GF-D8 (cell line): ENCODE results near the gene DDX10.
"Not testable (repeated sequence)": the region's sequence is repeated elsewhere in the genome, so short reads cannot be mapped to it uniquely, and the experiment has no call there.

Experiments used
- DNase-seq: peaks from one replicate; lab custom pipeline; 2025; lab: John Stamatoyannopoulos, UW

The DDX10 gene

DNA sequence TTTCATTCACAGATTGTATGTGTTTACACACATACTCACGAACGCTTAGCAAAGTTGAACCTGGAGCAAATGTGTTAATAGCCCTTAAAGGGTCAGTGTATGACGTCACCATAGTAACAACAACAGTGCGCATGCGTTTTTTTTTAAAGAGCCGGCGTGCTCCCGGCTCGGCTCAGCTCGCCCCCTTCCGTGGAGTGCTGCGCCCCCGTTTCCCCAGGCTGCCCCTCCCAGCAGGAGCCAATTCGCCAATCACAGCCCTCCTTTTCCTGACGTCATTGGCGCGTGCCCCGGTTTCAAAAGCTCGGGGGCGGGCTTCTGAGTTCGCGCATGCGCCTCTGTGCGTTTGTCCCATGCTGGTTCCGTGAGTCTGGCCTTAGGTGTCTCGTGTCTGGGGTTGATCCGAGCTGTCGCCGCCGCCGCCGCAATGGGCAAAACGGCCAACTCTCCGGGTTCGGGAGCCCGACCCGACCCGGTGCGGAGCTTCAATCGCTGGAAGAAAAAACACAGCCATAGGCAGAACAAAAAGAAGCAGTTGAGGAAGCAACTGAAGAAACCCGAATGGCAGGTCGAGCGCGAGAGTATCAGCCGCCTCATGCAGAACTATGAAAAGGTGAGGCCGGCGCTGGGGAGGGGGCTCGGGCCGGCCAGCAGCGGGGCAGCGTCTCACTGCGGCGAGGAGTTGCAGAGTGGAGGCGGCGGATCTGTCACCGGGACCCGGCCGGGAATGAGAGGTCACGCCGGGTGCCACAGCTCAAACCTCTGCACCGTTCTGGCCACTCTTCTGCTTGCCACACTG is at the start of gene DDX10:
DDX10 (plus strand) TSS at position 340 of the 796 bp plus-strand sequence; CDS start at position 425, 85 bp downstream.
- peak; percentile 100 for DNase-seq

DNA sequence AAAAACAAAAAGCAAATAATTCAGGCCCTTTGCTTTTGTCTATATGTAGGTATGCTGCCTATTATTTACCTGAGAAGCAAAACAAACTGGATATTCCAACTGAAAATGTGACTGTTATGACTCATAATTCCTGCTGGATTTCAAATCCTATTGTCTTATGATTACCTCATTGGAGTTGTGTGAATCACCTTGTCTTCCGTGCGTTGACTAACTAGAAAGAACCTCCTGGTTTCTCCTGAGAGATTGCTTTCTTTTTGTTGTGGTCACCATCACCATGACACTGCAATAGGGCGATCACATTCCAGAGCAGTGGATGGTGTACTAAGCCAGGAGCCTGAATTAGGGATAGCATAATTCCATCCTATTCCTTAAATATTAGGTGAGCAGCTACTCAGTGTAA is 48.3 kb upstream of the DDX10 start:
- DNase-seq, result no peak

DNA sequence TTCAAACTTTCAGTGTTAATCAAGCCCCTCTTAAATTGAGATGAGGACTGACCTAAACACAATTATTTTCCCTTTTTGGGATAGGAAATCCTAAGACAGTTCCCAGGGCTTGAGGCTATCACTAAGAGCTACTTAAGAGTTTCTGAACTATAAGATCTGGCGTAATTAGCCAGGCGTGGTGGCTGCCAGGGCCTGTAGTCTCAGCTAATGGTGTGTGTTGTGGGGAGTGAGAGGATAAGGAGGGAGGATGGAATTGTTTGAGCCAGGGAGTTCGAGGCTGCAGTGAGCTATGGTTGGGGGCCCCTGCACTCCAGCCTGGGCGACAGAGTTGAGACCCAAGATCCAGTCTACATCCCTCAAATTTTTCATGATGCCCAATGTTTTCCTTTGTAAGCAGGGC is 47.8 kb upstream of the DDX10 start:
- DNase-seq, result no peak

DNA sequence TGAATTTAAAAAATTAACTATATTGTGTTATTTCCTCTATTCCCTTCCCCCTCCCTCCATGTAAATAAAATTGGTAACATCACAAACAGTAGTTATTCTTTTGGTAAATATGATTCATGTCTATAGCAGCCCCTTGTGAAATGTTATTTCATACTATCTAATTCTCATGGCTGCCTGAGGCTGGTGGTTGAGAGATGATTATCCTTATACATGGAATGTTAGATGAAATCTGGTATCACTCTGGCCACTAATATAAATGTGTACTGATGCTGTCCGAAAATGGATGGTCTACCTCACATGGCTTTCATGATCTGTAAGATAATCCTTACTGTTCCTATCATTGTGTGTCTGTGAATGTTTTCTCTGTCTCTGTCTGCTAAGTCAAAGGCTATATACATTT is 46.3 kb upstream of the DDX10 start:
- DNase-seq, result no peak

DNA sequence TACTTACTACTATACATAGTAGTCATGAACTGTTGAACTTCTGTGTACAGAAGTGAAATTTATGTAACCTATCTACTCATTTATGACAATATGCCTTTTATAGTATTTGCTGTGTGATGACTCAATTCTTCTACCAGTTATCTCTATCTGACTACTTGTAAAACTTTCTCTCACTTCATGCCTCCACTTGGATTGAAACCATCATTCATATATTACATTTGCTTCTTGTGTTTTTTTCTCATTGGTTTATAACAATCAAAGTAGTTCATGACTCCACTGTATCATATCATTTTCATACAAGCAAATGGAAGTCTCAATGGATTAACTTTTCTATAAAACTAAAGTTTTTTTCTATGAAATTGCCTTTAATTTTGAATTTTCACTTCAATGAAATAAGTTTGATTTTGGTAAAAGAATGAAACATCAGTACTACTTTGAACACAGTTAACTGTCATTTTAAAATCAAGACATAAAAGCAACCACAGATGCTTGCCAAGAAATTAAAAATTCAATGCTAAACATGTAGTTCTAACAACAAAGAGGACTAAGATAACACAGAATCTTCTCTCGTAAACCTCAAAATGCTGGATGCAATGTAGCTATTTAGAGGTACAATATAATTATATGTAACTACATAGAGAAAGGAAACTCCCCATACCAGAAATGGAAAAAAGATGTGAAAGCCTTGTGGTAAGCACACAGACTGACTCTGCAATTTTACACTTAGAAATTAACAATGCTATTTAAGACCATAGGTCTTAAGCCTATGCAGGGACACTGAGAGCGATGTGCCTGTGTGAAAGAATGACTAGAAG is 43.7 kb upstream of the DDX10 start:
- DNase-seq, result no peak

DNA sequence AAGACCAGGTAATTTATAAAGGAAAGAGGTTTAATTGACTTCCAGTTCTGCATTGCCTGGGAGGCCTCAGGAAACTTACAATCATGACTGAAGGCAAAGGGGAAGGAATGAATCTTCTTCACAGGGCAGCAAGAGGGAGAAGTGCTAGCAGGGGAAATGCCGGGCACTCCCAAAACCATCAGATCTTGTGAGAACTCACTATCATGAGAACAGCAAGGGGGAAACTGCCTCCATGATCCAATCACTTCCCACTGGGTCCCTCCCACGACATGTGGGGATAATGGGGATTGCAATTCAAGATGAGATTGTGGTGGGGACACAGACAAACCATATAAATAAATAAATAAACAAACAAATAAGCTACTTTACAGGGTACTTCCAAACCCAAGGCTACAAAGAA is 42.5 kb upstream of the DDX10 start:
- DNase-seq, result no peak

DNA sequence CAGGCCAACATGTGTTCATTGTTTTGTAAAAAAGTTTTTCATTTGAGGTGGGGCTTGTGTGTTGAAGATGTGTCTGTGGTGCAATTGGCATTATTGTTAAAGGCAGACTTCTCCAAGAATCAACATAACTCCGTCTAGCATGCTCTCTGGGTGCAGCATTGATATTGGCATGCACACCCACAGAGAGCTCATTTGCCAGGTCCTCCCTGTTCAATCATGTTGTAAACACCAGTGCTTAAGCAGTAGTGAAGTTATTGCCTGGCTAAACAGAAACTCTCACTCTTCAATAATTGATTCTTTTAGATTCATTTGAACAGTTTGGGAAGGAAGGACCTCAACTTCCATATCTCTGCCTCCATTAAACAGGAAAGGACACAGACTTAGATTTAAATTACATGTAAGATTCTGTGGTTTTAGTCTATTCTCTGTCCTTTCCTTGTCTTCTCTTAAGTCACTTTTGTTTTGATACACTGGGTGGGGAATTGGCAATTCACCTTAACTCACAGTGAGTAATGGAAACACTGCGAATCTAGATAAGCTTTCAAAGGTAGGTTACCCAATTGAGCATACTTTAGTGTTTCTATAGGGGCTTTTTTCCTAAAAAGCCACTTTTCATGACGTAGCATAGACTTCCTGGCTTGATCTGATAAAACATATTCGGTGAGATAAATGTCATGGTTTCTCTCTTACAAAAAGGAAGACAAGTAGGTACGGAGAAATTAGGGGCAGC is 40.5 kb upstream of the DDX10 start:
- DNase-seq, result no peak

DNA sequence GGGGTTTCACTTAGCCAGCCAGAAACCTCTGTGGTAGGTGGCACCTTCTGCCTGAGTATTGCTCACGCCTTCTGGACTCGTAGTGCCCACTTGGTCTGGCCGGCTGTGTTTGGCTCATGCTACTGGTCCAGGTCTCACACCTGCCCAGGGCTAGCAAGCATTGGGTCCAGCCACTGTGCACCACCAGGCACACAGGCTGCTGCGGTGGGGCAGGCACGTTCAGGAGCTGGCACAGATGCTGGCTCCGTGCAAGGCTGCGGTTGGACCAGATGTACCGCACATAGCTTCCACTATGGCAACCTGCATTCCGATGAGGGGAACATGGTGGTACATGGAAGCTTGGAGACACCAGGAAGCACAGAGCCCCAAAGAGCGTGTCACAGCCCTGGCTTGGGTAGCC is 36.5 kb upstream of the DDX10 start:
- no peak for DNase-seq

DNA sequence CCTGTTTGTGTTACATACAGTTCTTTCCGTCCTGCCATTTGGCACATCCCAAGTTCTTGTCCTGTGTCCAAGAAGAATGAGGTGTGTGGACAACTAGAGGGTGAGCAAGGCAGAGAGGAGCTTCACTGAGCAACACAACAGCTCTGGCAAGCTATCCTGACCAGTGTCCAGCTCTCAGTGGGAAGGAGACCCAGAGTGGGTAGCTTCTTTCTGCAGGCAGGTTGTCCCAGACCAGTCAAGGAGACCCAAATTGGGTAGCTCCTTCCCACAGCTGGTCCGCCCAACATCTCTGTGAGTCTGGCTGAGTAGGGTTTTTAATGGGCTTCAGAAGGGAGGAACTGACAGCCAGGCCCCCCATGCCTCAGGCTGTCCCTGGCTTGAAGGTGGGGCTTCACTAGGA is 36.1 kb upstream of the DDX10 start:
- no peak for DNase-seq

DNA sequence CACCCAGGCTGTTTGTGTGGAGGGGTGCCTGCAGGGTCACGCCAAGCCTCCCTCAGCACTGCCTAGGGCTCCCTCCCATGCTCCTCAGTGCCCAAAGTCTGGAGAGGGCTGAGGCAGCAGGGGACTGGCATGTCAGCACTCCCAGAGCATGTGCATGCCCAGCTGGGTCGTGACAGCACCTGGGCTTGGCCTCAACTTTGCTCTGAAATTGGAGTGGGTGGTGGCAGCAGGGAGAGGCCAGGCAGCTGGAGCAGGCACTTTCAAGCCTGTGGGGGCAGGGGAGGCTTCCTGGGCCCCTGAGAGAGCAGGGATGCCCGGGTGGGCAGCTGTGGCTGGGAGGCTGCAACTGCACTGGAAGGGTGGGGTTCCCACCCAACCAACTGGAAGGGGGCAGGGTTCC is 35.6 kb upstream of the DDX10 start:
- DNase-seq, result no peak

DNA sequence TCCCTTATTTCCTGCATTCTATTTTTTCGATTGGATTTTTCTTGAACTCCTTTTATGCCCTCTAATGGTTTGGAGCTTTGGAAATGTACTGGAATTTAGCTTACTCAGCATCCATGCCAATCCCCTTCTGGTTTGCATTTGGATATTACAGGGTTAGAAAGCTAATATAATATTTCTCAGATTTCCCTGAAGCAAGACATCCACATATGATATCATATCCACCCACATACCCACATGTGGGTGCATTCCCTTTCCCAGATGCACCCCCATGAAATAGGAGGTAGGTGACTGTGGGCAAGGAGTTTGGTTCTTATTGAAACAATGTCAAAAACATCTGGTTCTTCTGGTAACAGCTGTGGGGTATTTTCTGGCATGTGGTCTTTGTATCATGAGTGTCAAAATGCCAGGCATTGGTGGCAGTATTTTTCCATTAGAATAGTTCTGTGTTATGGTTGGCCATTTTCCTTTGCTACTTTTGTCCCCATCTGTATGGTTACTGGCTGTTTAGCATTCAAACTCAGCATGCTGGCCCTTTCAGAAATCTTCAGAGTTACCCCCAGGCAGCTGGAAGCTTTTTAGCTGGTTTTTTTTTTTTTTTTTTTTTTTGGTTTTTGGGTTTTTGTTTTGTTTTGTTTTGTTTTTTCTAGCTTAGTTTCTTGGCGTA is 32.7 kb upstream of the DDX10 start:
- no peak for DNase-seq

DNA sequence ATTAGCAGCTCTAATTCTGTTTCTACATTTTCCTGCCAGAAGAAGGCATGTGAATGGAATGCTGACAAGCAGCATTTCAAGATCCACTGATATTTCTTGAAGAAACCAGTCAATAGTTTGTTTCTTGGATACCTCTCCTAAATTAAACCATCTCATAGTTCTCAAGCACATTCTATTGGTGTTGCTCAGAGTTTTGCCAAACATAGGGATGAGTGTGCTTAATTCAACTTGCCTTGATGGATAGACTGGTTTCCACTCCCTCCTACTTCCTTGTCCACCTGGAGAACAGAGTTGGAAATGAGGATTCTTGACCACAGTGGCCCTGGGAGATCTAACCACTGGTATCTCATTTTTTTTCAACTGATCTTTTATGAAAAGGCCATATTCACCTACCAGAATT is 29.8 kb upstream of the DDX10 start:
- DNase-seq, result no peak

DNA sequence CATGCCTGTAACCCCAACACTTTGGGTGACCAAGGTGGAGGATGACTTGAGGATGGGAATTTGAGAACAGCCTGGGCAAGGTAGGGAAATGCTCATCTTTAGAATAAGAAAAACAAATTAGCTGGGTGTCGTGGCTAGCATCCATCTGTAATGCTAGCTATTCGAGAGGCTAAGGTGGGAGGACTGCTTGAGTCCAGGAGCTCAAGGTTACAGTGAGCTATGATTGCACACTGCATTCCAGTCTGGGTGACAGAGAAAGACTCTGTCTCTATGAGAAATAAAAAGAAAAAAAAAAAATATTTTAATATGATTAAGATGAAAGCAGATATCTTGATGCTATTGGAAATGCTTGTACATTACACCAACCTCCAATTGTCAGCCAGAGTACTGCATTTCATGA is 28.6 kb upstream of the DDX10 start:
- no peak for DNase-seq

DNA sequence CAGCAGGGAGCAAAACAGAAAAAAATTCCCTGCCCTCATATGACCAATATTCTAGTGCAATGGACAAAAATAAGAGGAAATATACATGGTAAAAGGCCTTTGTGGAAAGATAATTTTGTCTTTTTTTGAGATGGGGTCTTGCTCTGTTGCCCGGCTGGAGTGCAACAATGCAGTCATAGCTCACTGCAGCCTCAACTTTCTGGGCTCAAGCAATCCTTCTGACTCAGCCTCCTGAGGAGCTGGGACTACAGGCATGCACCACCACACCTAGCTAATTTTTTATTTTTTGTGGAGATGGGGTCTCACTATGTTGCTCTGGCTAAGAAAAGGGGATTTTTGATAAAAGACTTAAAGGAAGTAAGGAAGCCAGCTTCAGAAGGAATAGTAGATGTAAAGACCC is 25.7 kb upstream of the DDX10 start:
- DNase-seq, result no peak

DNA sequence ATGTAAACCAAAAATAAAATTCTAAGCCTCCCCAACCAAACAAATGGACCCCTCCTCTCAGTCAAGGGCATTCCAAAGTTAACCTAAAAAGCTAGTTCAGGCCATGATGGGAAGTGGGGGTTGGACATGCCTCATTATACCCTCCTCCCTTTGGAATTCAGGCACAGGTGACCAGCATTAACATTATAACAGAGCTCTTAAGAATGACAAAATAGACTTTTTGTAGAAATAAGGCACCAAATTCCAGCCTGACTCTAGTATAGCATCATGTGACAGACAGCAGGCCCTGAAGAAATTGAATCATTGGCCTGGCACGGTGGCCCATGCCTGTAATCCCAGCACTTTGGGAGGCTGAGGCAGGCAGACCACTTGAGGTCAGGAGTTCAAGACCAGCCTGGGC is 23.1 kb upstream of the DDX10 start:
- not testable (repeated sequence) for DNase-seq

DNA sequence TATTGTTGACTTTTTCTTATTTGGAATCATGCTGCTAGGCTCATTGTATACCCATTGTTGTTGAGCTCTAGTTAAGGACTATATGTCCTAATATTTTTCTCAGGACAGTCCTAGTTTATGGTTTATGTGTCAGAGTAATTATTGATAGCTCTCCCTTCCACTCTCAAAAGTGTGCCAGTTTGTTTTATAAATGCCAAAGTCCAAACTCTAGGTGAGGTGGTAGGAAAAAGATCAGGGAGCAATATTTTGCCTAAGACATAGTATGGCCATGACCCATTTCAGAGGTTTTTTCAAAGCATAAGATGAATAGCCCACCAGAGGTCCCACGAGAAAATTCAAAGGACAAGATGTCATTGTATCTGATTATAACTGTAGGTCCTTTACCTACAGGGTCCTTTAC is 20.9 kb upstream of the DDX10 start:
- DNase-seq, result no peak

DNA sequence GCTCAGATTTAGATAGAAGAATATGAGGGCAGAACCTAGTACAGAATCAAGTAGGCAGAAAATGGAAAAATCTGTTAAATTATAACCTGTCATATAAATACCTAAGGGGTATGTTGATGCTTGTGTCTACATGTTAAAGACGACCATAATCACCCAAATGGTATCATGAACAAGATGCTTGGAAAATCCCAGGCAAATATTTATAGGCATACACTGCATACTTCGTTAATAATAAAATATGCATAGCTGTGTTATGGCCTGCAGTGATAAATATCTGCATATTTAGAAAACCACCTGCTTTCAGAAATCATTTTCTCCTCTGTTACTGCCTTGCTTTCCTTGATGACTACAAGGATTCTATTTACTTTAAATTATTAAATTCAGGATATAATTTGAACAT is 18.9 kb upstream of the DDX10 start:
- no peak for DNase-seq

DNA sequence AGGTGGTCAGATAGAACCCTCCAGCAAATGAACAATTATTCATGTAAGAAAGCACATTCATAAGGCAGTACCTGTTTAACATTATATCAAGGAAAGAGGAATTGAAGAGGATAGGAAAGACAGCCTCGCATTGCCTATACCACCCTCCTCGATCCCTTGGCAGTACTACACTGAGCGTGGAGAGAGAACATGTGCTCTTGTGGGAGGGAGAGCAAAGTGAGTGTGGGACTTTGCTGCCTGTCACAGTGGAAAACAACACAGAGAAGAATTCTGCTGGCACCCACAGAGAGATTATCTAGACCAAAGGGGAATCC is 17.5 kb upstream of the DDX10 start:
- no peak for DNase-seq

DNA sequence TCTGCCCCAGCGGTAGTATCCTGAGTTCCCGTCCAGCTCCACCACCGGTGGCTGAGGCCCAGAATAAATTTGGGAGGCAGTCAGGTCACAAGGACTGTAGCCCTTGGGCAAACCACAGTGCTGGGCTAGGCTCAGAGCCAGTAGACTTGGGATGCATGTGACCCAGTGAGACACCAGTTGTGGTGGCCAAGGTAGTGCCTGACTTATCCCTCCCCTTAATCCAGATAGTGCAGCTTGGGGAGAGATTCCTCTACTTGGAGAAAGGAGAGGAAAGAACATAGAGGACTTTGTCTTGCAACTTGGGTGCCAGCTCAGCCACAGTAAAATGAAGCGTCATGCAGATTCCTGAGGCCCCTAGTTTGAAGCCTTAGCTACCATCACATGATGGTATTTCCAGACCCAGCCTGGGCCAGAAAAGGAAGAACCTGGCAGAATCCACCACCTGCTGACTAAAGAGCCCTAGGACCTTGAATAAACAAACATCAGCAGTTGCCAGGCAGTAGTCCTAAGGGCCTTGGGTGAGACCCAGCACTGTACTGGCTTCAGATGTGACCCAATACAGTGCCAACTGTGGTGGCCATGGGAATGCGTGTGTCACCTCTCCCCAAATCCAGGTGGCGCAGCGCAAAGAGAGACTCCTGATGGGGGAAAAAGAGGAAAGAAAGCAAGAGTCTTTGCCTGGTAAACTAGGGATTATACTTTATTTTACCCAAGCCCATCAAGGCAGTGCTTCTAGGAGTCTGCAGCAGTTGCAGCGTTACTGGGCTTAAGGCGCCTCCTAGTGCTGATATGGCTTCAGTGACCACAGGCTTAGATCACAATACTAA is 17.0 kb upstream of the DDX10 start:
- DNase-seq, result peak; percentile 65

DNA sequence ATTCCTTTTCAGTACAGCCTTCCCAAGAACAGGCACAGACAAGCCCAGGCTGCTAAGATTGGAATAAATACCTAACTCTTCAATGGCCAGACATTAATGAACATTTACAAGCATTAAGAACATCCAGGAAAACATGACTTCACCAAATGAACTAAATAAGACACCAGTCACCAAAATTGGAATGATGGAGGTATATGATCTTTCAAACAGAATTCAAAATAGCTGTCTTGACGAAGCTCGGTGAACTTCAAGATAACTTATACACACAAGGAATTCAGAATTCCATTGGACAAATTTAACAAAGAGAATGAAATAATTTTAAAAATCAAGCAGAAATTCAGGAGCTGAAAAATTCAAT is 16.4 kb upstream of the DDX10 start:
- DNase-seq, result no peak

DNA sequence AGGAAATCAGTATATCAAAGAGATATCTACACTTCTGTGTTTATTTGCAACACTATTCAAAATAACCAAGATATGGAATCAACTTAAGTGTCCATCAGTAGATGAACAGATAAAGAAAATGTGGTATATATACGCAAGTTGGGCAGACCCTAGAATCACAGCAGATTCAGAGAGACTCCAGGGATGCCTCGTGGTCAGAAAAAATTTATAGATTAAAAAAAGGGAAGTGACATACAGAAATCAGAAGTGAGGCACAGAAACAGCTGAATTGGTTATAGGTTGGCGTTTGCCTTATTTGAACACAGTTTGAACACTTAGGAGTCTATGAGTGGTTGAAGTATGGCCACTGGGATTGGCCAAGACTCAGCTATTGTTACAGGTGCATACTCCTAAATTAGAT is 10.8 kb upstream of the DDX10 start:
- not testable (repeated sequence) for DNase-seq
